ENCODE data around the gene VAPB. TPM values are rescaled to one million over a fixed set of nuclear protein-coding genes. Genes with fewer than 3 reads are reported as not detected.

The VAPB gene
- total RNA-seq, 1 donor from 2014 or later = 26.2 TPM

GRCh38 chr20:58492074-58492718 lies 103.2 kb downstream of the VAPB start:
- H3K27ac Mint-ChIP-seq = no peak overlapping the region
- no peak for ATAC-seq (ENCODE audit: low read depth)
- no peak for DNase-seq
- H3K36me3 Mint-ChIP-seq (ENCODE audit: low read depth) = no peaks in the 10 kb centered on the region
- POLR2A ChIA-PET = no interaction called here
- H3K9me3 Mint-ChIP-seq = peaks cover 7% of the 10 kb centered on the region
- TF ChIP-seq CTCF (IDR thresholded peaks at IDR 0.05) = no peak
- intact Hi-C loops (cut with micrococcal nuclease) = no loop called here
- CTCF ChIA-PET = no interaction called here
- no peak overlapping the region for H3K4me3 Mint-ChIP-seq
- peaks cover 5% of the 10 kb centered on the region for H3K27me3 Mint-ChIP-seq
- H3K4me1 Mint-ChIP-seq = no peaks in the 10 kb centered on the region

GRCh38 chr20:58492795-58493524 lies 103.9 kb downstream of the VAPB start:
- ChIA-PET POLR2A (no interaction called here), CTCF (no interaction called here)
- no peak for TF ChIP-seq CTCF (IDR thresholded peaks at IDR 0.05)
- ATAC-seq (ENCODE audit: low read depth) (no peak), DNase-seq (no peak)
- H3K27ac Mint-ChIP-seq = no peak overlapping the region
- H3K36me3 Mint-ChIP-seq (ENCODE audit: low read depth) = no peaks in the 10 kb centered on the region
- no peak overlapping the region for H3K4me3 Mint-ChIP-seq
- peaks cover 7% of the 10 kb centered on the region for H3K9me3 Mint-ChIP-seq
- peaks cover 5% of the 10 kb centered on the region for H3K27me3 Mint-ChIP-seq
- no peaks in the 10 kb centered on the region for H3K4me1 Mint-ChIP-seq
- intact Hi-C loops (cut with micrococcal nuclease) = no loop called here

- Mint-ChIP-seq H3K4me3 (no peak overlapping the region), H3K9me3 (no peaks in the 10 kb centered on the region), H3K27me3 (peaks cover 6% of the 10 kb centered on the region), H3K27ac (no peak overlapping the region), H3K36me3 (ENCODE audit: low read depth) (no peaks in the 10 kb centered on the region), H3K4me1 (no peaks in the 10 kb centered on the region)
- TF ChIP-seq CTCF (IDR thresholded peaks at IDR 0.05) = no peak
- ATAC-seq (ENCODE audit: low read depth) (no peak), DNase-seq (no peak)
- POLR2A ChIA-PET = no interaction called here
- CTCF ChIA-PET = no interaction called here
- intact Hi-C loops (cut with micrococcal nuclease) = no loop called here
Measured at GRCh38 chr20:58494923-58495622, 106.0 kb downstream of the VAPB start.

- intact Hi-C loops (cut with micrococcal nuclease) = no loop called here
- DNase-seq (no peak), ATAC-seq (ENCODE audit: low read depth) (no peak)
- Mint-ChIP-seq H3K9me3 (no peaks in the 10 kb centered on the region), H3K4me1 (no peaks in the 10 kb centered on the region), H3K36me3 (ENCODE audit: low read depth) (no peaks in the 10 kb centered on the region), H3K27me3 (peaks cover 7% of the 10 kb centered on the region), H3K4me3 (no peak overlapping the region), H3K27ac (no peak overlapping the region)
- ChIA-PET CTCF (no interaction called here), POLR2A (no interaction called here)
- no peak for TF ChIP-seq CTCF (IDR thresholded peaks at IDR 0.05)
Measured at GRCh38 chr20:58495623-58496428, 106.8 kb downstream of the VAPB start.

GRCh38 chr20:58496429-58496769 lies 107.4 kb downstream of the VAPB start:
- no peak overlapping the region for H3K4me3 Mint-ChIP-seq
- POLR2A ChIA-PET = no interaction called here
- H3K27me3 Mint-ChIP-seq = peaks cover 8% of the 10 kb centered on the region
- no peaks in the 10 kb centered on the region for H3K9me3 Mint-ChIP-seq
- no peak overlapping the region for H3K27ac Mint-ChIP-seq
- no peaks in the 10 kb centered on the region for H3K4me1 Mint-ChIP-seq
- intact Hi-C loops (cut with micrococcal nuclease) = no loop called here
- no peak for DNase-seq
- no peak for ATAC-seq (ENCODE audit: low read depth)
- no peak for TF ChIP-seq CTCF (IDR thresholded peaks at IDR 0.05)
- no peaks in the 10 kb centered on the region for H3K36me3 Mint-ChIP-seq (ENCODE audit: low read depth)
- CTCF ChIA-PET = no interaction called here
